HepG2 (cell line): ENCODE data around the gene PSMB8. TPM values are rescaled to one million over a fixed set of nuclear protein-coding genes. Genes with fewer than 3 reads are reported as not detected.

Experiments used
- CBX2 ChIP-seq, 2 experiments: fragments of 200-600 bp in 1 of 2; sonication (generic); formaldehyde crosslinking in 1 of 2; IDR thresholded peaks; 2 replicates each; pipeline versions ENCODE4 v1.7.0 to v1.8.1; 2018 to 2022; ENCODE audit warnings: low read depth in 2 of 2, low read length in 1 of 2, mild to moderate bottlenecking in 1 of 2, missing genetic modification reagents in 1 of 2
- FOXA3 ChIP-seq: IDR thresholded peaks from 2 replicates; pipeline ENCODE4 v1.6.1; 2016; ENCODE audit warnings: missing genetic modification reagents, missing compliant biosample characterization
- GPN1 ChIP-seq: sonication (generic); formaldehyde crosslinking; IDR thresholded peaks from 2 replicates; pipeline ENCODE4 v1.5.1; 2020; ENCODE audit warnings: missing genetic modification reagents, borderline replicate concordance
- HMG20B ChIP-seq: conservative IDR thresholded peaks from 2 replicates; pipeline ENCODE4 v1.6.1; 2016; ENCODE audit warnings: missing genetic modification reagents, missing compliant biosample characterization
- HNF4G ChIP-seq, 2 experiments: sonication (generic) in 1 of 2; formaldehyde crosslinking in 1 of 2; IDR thresholded peaks; 2 replicates each; pipeline versions ENCODE4 v1.4.0 to v1.6.1; 2011 to 2020; ENCODE audit warnings: borderline replicate concordance in 2 of 2, low read depth in 2 of 2, mild to moderate bottlenecking in 2 of 2, low read length in 1 of 2, missing genetic modification reagents in 1 of 2, moderate library complexity in 1 of 2
- KDM4B ChIP-seq: sonication (generic); formaldehyde crosslinking; IDR thresholded peaks from 2 replicates; pipeline ENCODE4 v1.4.0; 2020; ENCODE audit warnings: missing genetic modification reagents
- SETDB1 ChIP-seq: sonication (generic); formaldehyde crosslinking; IDR thresholded peaks from 2 replicates; pipeline ENCODE4 v1.5.1; 2020; ENCODE audit warnings: missing genetic modification reagents, mild to moderate bottlenecking, borderline replicate concordance
- TBP ChIP-seq: sonication (generic); formaldehyde crosslinking; IDR thresholded peaks from 2 replicates; pipeline ENCODE4 v1.5.0; 2020; ENCODE audit warnings: missing genetic modification reagents
- ZNF264 ChIP-seq: sonication (generic); formaldehyde crosslinking; IDR thresholded peaks from 2 replicates; pipeline ENCODE4 v1.4.0; 2020; ENCODE audit warnings: missing genetic modification reagents
- ZNF30 ChIP-seq: sonication (generic); formaldehyde crosslinking; IDR thresholded peaks from 2 replicates; pipeline ENCODE4 v1.5.0; 2020; ENCODE audit warnings: mild to moderate bottlenecking, missing genetic modification reagents
- ZNF569 ChIP-seq: sonication (generic); formaldehyde crosslinking; IDR thresholded peaks from 2 replicates; pipeline ENCODE4 v1.5.0; 2020; ENCODE audit warnings: mild to moderate bottlenecking, missing genetic modification reagents, moderate library complexity, borderline replicate concordance
- ZNF749 ChIP-seq: sonication (generic); formaldehyde crosslinking; IDR thresholded peaks from 2 replicates; pipeline ENCODE4 v1.8.0; 2022; ENCODE audit warnings: mild to moderate bottlenecking, missing genetic modification reagents, moderate library complexity, borderline replicate concordance
- ZNF761 ChIP-seq: sonication (generic); formaldehyde crosslinking; conservative IDR thresholded peaks from 2 replicates; pipeline ENCODE4 v1.4.0; 2020; ENCODE audit warnings: mild to moderate bottlenecking, missing genetic modification reagents
- ZNF775 ChIP-seq: sonication (generic); formaldehyde crosslinking; IDR thresholded peaks from 2 replicates; pipeline ENCODE4 v1.4.0; 2020; ENCODE audit warnings: missing genetic modification reagents, mild to moderate bottlenecking, moderate library complexity, borderline replicate concordance
- polyA plus RNA-seq, 8 experiments: library from polyadenylated mRNA; depleted of rRNA in 3 of 8; stranded (reverse) in 7 of 8; unstranded in 1 of 8; fragments of >200 nt; fragmentation: Illumina TruSeq in 4 of 8; extraction: Trizol in 4 of 8; gene quantifications; 2 replicates each; pipeline versions ENCODE4 v1.2.1 to v1.2.3, GENCODE V29; 2011 to 2016; ENCODE audit warnings: low read depth in 4 of 8, missing spikeins in 1 of 8, mixed read lengths in 1 of 8; ENCODE audit not compliant: insufficient read depth in 1 of 8
- total RNA-seq, 5 experiments: library from RNA; depleted of rRNA; stranded (reverse); fragments of >200 nt; fragmentation: Illumina TruSeq; extraction: Trizol; gene quantifications; 2 replicates each; pipeline ENCODE4 v1.2.3, GENCODE V29; 2016; ENCODE audit warnings: low read depth in 1 of 5
- TF ChIP-seq, protein P1 (sequence below): sonication (generic); formaldehyde crosslinking; IDR thresholded peaks from 2 replicates; pipeline ENCODE4 v1.8.0; 2023; ENCODE audit warnings: mild to moderate bottlenecking, missing genetic modification reagents
- TF ChIP-seq, protein P2 (sequence below), 2 experiments: sonication (generic) in 1 of 2; formaldehyde crosslinking in 1 of 2; IDR thresholded peaks; 2 replicates each; pipeline versions ENCODE4 v1.5.1 to v1.6.1; 2011 to 2020; ENCODE audit warnings: borderline replicate concordance in 1 of 2, low read depth in 1 of 2, low read length in 1 of 2, mild to moderate bottlenecking in 1 of 2, missing genetic modification reagents in 1 of 2, moderate library complexity in 1 of 2
- TF ChIP-seq, protein P3 (sequence below): sonication (generic); formaldehyde crosslinking; IDR thresholded peaks from 2 replicates; pipeline ENCODE4 v1.8.1; 2023; ENCODE audit warnings: missing genetic modification reagents, inconsistent platforms, borderline replicate concordance
- TF ChIP-seq, protein P4 (sequence below): IDR thresholded peaks from 2 replicates; pipeline ENCODE4 v1.6.1; 2016; ENCODE audit warnings: missing compliant biosample characterization, missing genetic modification reagents, borderline replicate concordance

The PSMB8 gene
- total and polyA plus RNA-seq, 2 of the 13 experiments (the other 11 are each of a cell fraction or from before 2014, with no cell fraction given), result 30.7 to 64.7 TPM

DNA sequence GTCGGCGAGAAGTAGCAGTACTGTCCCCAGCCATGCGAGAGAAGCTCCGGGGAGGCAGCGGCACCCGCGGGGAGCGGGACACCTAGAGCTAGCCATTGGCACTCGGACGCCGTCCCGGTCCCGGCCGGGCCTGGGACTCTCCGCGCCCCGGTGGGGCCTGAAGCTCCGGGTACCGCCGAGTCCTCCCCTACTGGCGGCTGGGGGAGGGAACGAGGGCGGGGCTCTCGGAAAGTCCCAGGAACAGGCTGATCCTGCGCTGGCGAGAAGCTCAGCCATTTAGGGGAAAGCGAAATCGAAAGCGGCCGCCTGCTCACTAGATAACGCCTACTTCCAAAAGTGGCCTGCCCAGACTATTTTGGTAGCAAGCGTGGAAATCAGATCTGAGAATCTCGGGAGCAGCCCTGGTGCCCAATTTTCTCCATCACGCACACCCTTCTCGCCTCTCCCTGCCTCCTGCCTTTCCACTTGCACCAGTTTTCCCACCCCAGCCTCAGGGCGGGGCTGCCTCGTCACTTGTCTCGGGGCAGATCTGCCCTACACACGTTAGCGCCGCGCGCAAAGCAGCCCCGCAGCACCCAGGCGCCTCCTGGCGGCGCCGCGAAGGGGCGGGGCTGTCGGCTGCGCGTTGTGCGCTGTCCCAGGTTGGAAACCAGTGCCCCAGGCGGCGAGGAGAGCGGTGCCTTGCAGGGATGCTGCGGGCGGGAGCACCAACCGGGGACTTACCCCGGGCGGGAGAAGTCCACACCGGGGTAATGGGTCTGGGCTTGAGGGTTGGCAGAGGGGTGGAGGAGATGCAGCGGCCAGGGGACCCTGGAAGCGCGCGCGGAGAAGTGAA is 9.9 kb upstream of the PSMB8 start, which contains the start of the genes PSMB9 and TAP1 (continued):
- no peak for TF ChIP-seq HNF4G (IDR thresholded peaks at IDR 0.05; ENCODE audit: borderline replicate concordance, low read depth, low read length)
- TF ChIP-seq HNF4G (CRISPR knock-in tag; IDR thresholded peaks at IDR 0.05; ENCODE audit: borderline replicate concordance, low read depth), result no peak
- peak; percentile 51; the same call in 1 of the 2 replicates for TF ChIP-seq ZNF264 (CRISPR knock-in tag)
- no peak for TF ChIP-seq ZNF761 (CRISPR knock-in tag)
- TF ChIP-seq TBP (CRISPR knock-in tag), result 0 out of 2 replicates have a peak, but pooled peaks have one; percentile 60
- TF ChIP-seq GPN1 (CRISPR knock-in tag), result no peak
- no peak for TF ChIP-seq SETDB1 (CRISPR knock-in tag)
- TF ChIP-seq ZNF775 (CRISPR knock-in tag), result no peak
- TF ChIP-seq FOXA3, result peak; percentile 38; the same call in 1 of the 2 replicates
- TF ChIP-seq, protein P1, sequence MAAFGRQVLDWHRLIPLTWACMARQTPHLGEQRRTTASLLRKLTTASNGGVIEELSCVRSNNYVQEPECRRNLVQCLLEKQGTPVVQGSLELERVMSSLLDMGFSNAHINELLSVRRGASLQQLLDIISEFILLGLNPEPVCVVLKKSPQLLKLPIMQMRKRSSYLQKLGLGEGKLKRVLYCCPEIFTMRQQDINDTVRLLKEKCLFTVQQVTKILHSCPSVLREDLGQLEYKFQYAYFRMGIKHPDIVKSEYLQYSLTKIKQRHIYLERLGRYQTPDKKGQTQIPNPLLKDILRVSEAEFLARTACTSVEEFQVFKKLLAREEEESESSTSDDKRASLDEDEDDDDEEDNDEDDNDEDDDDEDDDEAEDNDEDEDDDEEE, result peak; percentile 58
- no peak for TF ChIP-seq ZNF30
- TF ChIP-seq, protein P2, sequence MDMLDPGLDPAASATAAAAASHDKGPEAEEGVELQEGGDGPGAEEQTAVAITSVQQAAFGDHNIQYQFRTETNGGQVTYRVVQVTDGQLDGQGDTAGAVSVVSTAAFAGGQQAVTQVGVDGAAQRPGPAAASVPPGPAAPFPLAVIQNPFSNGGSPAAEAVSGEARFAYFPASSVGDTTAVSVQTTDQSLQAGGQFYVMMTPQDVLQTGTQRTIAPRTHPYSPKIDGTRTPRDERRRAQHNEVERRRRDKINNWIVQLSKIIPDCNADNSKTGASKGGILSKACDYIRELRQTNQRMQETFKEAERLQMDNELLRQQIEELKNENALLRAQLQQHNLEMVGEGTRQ (IDR thresholded peaks at IDR 0.05; ENCODE audit: low read depth, low read length), result no peak
- TF ChIP-seq, protein P2 (CRISPR knock-in tag; IDR thresholded peaks at IDR 0.05; ENCODE audit: borderline replicate concordance), result 0 out of 2 replicates have a peak, but pooled peaks have one; percentile 33
- TF ChIP-seq, protein P3, sequence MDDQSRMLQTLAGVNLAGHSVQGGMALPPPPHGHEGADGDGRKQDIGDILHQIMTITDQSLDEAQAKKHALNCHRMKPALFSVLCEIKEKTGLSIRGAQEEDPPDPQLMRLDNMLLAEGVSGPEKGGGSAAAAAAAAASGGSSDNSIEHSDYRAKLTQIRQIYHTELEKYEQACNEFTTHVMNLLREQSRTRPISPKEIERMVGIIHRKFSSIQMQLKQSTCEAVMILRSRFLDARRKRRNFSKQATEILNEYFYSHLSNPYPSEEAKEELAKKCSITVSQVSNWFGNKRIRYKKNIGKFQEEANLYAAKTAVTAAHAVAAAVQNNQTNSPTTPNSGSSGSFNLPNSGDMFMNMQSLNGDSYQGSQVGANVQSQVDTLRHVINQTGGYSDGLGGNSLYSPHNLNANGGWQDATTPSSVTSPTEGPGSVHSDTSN (CRISPR knock-in tag), result 0 out of 2 replicates have a peak, but pooled peaks have one; percentile 69
- no peak for TF ChIP-seq HMG20B (CRISPR knock-in tag)
- no peak for TF ChIP-seq KDM4B (CRISPR knock-in tag)
- TF ChIP-seq, protein P4, sequence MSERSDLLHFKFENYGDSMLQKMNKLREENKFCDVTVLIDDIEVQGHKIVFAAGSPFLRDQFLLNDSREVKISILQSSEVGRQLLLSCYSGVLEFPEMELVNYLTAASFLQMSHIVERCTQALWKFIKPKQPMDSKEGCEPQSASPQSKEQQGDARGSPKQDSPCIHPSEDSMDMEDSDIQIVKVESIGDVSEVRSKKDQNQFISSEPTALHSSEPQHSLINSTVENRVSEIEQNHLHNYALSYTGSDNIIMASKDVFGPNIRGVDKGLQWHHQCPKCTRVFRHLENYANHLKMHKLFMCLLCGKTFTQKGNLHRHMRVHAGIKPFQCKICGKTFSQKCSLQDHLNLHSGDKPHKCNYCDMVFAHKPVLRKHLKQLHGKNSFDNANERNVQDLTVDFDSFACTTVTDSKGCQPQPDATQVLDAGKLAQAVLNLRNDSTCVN (CRISPR knock-in tag), result no peak
- no peak; the same call in 1 of the 2 replicates for TF ChIP-seq ZNF749
- peak; percentile 43; the same call in 1 of the 2 replicates for TF ChIP-seq ZNF569 (CRISPR knock-in tag)
- no peak for TF ChIP-seq CBX2 (IDR thresholded peaks at IDR 0.05; ENCODE audit: low read depth, low read length)
- TF ChIP-seq CBX2 (CRISPR knock-in tag; IDR thresholded peaks at IDR 0.05; ENCODE audit: low read depth), result no peak
